HG02884 (cell line): ENCODE results near the gene KCNMA1.

Experiments
- ATAC-seq: cut with Tn5 transposase; IDR thresholded peaks from one replicate; pipeline ENCODE4 v1.9.1; 2021; ENCODE audit warnings: mild to moderate bottlenecking, moderate library complexity; ENCODE audit not compliant: unreplicated experiment

The KCNMA1 gene

GRCh38 chr10:77635402-77636227, 2.0 kb downstream of the KCNMA1 start:
- no peak for ATAC-seq

GRCh38 chr10:77634939-77635338, 2.7 kb downstream of the KCNMA1 start:
- no peak for ATAC-seq

GRCh38 chr10:77633376-77633775, 4.2 kb downstream of the KCNMA1 start:
- no peak for ATAC-seq

GRCh38 chr10:77631241-77631640, 6.4 kb downstream of the KCNMA1 start:
- no peak for ATAC-seq

- no peak for ATAC-seq
Measured at GRCh38 chr10:77630507-77630848, 7.1 kb downstream of the KCNMA1 start.

GRCh38 chr10:77629775-77630506, 7.7 kb downstream of the KCNMA1 start:
- no peak for ATAC-seq

GRCh38 chr10:77628906-77629730, 8.5 kb downstream of the KCNMA1 start:
- no peak for ATAC-seq

GRCh38 chr10:77626266-77626935, 11.2 kb downstream of the KCNMA1 start:
- ATAC-seq = no peak

GRCh38 chr10:77625379-77625778, 12.2 kb downstream of the KCNMA1 start:
- no peak for ATAC-seq

- peak; percentile 77 for ATAC-seq
Measured at GRCh38 chr10:77622889-77623291, 14.7 kb downstream of the KCNMA1 start.

- ATAC-seq = no peak
Measured at GRCh38 chr10:77620731-77621130, 16.9 kb downstream of the KCNMA1 start.

- no peak for ATAC-seq
Measured at GRCh38 chr10:77619964-77620703, 17.5 kb downstream of the KCNMA1 start.

- no peak for ATAC-seq
Measured at GRCh38 chr10:77618117-77618516, 19.5 kb downstream of the KCNMA1 start.

GRCh38 chr10:77616766-77617165, 20.8 kb downstream of the KCNMA1 start:
- ATAC-seq = no peak

- no peak for ATAC-seq
Measured at GRCh38 chr10:77614778-77615625, 22.6 kb downstream of the KCNMA1 start.

- ATAC-seq = no peak
Measured at GRCh38 chr10:77613476-77614130, 24.0 kb downstream of the KCNMA1 start.

- no peak for ATAC-seq
Measured at GRCh38 chr10:77611670-77612069, 25.9 kb downstream of the KCNMA1 start.

- no peak for ATAC-seq
Measured at GRCh38 chr10:77611221-77611620, 26.4 kb downstream of the KCNMA1 start.

GRCh38 chr10:77609781-77610272, 27.8 kb downstream of the KCNMA1 start:
- ATAC-seq = no peak
